ENCODE measurements around the gene GOLGA6D. TPM values are rescaled to one million over a fixed set of nuclear protein-coding genes. Genes with fewer than 3 reads are reported as not detected.
"Not testable (repeated sequence)": the region's sequence is repeated elsewhere in the genome, so short reads cannot be mapped to it uniquely, and the experiment has no call there.

GOLGA6D gene
- not detected in 2 replicates for total RNA-seq
- long read RNA-seq: 0 reads

GRCh38 chr15:75282572-75282971 is at the start of gene GOLGA6D:
Gene GOLGA6D (plus strand): TSS chr15:75282835. CDS start chr15:75282876, 41 bp downstream.
- not testable (repeated sequence) for DNase-seq (ENCODE audit: extremely low spot score, unreplicated experiment); H3K9me3 Mint-ChIP-seq (ENCODE audit: unreplicated experiment); H3K27ac Mint-ChIP-seq (ENCODE audit: unreplicated experiment); H3K36me3 Mint-ChIP-seq (ENCODE audit: unreplicated experiment); H3K4me1 Mint-ChIP-seq (ENCODE audit: unreplicated experiment); H3K4me3 Mint-ChIP-seq (ENCODE audit: unreplicated experiment); H3K27me3 Mint-ChIP-seq (ENCODE audit: unreplicated experiment)

- H3K9me3 Mint-ChIP-seq (ENCODE audit: unreplicated experiment): no peaks in the 10 kb centered on the region
- H3K27ac Mint-ChIP-seq (ENCODE audit: unreplicated experiment): no peak overlapping the region
- no peak overlapping the region for H3K4me3 Mint-ChIP-seq (ENCODE audit: unreplicated experiment)
- H3K36me3 Mint-ChIP-seq (ENCODE audit: unreplicated experiment): no peaks in the 10 kb centered on the region
- peaks cover 23% of the 10 kb centered on the region for H3K27me3 Mint-ChIP-seq (ENCODE audit: unreplicated experiment)
- no peaks in the 10 kb centered on the region for H3K4me1 Mint-ChIP-seq (ENCODE audit: unreplicated experiment)
- DNase-seq (ENCODE audit: extremely low spot score, unreplicated experiment): no peak
- no peak for TF ChIP-seq CTCF (IDR thresholded peaks at IDR 0.05)
These were observed 49.0 kb upstream of the GOLGA6D start for GRCh38 chr15:75233504-75234190.

- Mint-ChIP-seq H3K4me1 (ENCODE audit: unreplicated experiment) (no peaks in the 10 kb centered on the region), H3K27ac (ENCODE audit: unreplicated experiment) (no peak overlapping the region), H3K9me3 (ENCODE audit: unreplicated experiment) (no peaks in the 10 kb centered on the region), H3K36me3 (ENCODE audit: unreplicated experiment) (no peaks in the 10 kb centered on the region), H3K27me3 (ENCODE audit: unreplicated experiment) (peaks cover 28% of the 10 kb centered on the region), H3K4me3 (ENCODE audit: unreplicated experiment) (no peak overlapping the region)
- DNase-seq (ENCODE audit: extremely low spot score, unreplicated experiment): no peak
- TF ChIP-seq CTCF (IDR thresholded peaks at IDR 0.05): no peak
These were observed 48.3 kb upstream of the GOLGA6D start for GRCh38 chr15:75234191-75234810.

GRCh38 chr15:75235051-75235673 is 47.5 kb upstream of the GOLGA6D start:
- no peak for TF ChIP-seq CTCF (IDR thresholded peaks at IDR 0.05)
- H3K36me3 Mint-ChIP-seq (ENCODE audit: unreplicated experiment): no peaks in the 10 kb centered on the region
- no peaks in the 10 kb centered on the region for H3K4me1 Mint-ChIP-seq (ENCODE audit: unreplicated experiment)
- no peak overlapping the region for H3K4me3 Mint-ChIP-seq (ENCODE audit: unreplicated experiment)
- no peak for DNase-seq (ENCODE audit: extremely low spot score, unreplicated experiment)
- H3K27ac Mint-ChIP-seq (ENCODE audit: unreplicated experiment): no peak overlapping the region
- H3K27me3 Mint-ChIP-seq (ENCODE audit: unreplicated experiment): peaks cover 33% of the 10 kb centered on the region
- no peaks in the 10 kb centered on the region for H3K9me3 Mint-ChIP-seq (ENCODE audit: unreplicated experiment)

GRCh38 chr15:75235760-75236729 is 46.6 kb upstream of the GOLGA6D start:
- no peaks in the 10 kb centered on the region for H3K36me3 Mint-ChIP-seq (ENCODE audit: unreplicated experiment)
- no peak for DNase-seq (ENCODE audit: extremely low spot score, unreplicated experiment)
- no peak overlapping the region for H3K4me3 Mint-ChIP-seq (ENCODE audit: unreplicated experiment)
- no peaks in the 10 kb centered on the region for H3K4me1 Mint-ChIP-seq (ENCODE audit: unreplicated experiment)
- no peak for TF ChIP-seq CTCF (IDR thresholded peaks at IDR 0.05)
- peaks cover 40% of the 10 kb centered on the region for H3K27me3 Mint-ChIP-seq (ENCODE audit: unreplicated experiment)
- no peaks in the 10 kb centered on the region for H3K9me3 Mint-ChIP-seq (ENCODE audit: unreplicated experiment)
- no peak overlapping the region for H3K27ac Mint-ChIP-seq (ENCODE audit: unreplicated experiment)
